ENCODE results near the gene NKG7.

GRCh38 chr19:51354742-51355148, 17.7 kb downstream of the NKG7 start:
- TF ChIP-seq CTCF (IDR thresholded peaks at IDR 0.05) (no peak), EP300 (IDR thresholded peaks at IDR 0.05) (no peak)
